ENCODE results near the gene TSPAN18.

GRCh38 chr11:44909557-44909956 lies 182.8 kb downstream of the TSPAN18 start:
- TF ChIP-seq CTCF (IDR thresholded peaks at IDR 0.05; ENCODE audit: low read depth, low read length) (no peak), EZH2phosphoT487 (IDR thresholded peaks at IDR 0.05; ENCODE audit: low read depth) (no peak)

Data from OCI-LY3 (cell line).